ENCODE data around the gene IKZF3.

- TF ChIP-seq, protein P1, sequence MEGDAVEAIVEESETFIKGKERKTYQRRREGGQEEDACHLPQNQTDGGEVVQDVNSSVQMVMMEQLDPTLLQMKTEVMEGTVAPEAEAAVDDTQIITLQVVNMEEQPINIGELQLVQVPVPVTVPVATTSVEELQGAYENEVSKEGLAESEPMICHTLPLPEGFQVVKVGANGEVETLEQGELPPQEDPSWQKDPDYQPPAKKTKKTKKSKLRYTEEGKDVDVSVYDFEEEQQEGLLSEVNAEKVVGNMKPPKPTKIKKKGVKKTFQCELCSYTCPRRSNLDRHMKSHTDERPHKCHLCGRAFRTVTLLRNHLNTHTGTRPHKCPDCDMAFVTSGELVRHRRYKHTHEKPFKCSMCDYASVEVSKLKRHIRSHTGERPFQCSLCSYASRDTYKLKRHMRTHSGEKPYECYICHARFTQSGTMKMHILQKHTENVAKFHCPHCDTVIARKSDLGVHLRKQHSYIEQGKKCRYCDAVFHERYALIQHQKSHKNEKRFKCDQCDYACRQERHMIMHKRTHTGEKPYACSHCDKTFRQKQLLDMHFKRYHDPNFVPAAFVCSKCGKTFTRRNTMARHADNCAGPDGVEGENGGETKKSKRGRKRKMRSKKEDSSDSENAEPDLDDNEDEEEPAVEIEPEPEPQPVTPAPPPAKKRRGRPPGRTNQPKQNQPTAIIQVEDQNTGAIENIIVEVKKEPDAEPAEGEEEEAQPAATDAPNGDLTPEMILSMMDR (conservative IDR thresholded peaks at IDR 0.05 in 1 of 2, IDR thresholded peaks at IDR 0.05 in 1 of 2; ENCODE audit: extremely low read depth in 1 of 2, insufficient read depth in 1 of 2, low read depth in 1 of 2, low read length in 2 of 2) = no peak
- TF ChIP-seq EZH2 (IDR thresholded peaks at IDR 0.05; ENCODE audit: borderline replicate concordance, low read length) = no peak
Measured at GRCh38 chr17:39812466-39812865, 51.6 kb downstream of the IKZF3 start.
